ENCODE results near the gene RAB6B. TPM values are rescaled to one million over a fixed set of nuclear protein-coding genes. Genes with fewer than 3 reads are reported as not detected.

Gene RAB6B
- total and polyA plus RNA-seq, 2 of the 8 experiments (the other 6 are each of a cell fraction or from before 2014, with no cell fraction given) = 7.9 to 15.6 TPM

DNA sequence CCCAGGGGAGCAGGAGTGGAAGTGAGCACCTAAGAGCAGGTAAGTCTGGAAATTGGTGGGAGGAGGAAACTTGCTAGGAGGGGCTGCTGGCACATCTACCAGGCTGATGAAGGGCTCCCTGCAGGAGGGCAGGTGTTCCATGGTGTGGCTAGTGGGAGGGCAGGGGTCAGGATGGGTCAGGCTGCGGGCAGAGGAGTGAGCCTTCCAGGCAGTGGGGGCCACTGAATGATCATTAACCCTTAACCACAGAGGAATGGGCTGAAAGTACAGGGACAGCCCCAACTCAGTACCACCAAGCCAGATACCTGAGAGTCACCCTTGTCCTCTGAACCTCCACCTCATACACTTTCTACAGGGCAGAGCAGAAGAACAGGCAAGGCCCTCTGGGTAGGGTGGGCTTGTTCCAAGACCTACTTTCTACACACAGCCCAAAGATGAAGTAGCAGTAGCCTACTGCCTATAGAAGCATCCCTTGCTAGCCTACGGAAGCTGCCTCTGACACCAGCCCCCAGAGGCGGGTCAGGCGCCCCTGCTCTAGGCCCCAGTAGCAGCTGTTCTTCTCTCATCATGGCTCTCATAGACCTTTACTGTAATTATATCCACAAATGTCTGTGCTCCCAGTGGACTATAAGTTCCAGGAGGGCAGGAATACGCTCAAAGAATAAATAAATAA is 4.6 kb downstream of the RAB6B start:
- Histone ChIP-seq H2BK20ac (ENCODE audit: low read length) (no peak overlapping the region), H3K23ac (ENCODE audit: insufficient read length) (no peak overlapping the region), H3K14ac (ENCODE audit: insufficient read length) (no peak overlapping the region), H3K9me3 (ENCODE audit: insufficient read depth in 2 of 2, low read depth in 1 of 2, low read length in 1 of 2) (no peaks in the 10 kb centered on the region), H3K79me2 (ENCODE audit: control insufficient read depth in 1 of 2, insufficient read depth in 2 of 2, low read length in 2 of 2) (no peaks in the 10 kb centered on the region), H4K91ac (replicated peaks; ENCODE audit: insufficient read length, low read length) (no peak overlapping the region), H4K5ac (ENCODE audit: insufficient read length, low read depth, low read length) (no peak overlapping the region), H4K20me1 (replicated peaks in 1 of 2; ENCODE audit: control insufficient read depth in 1 of 2, insufficient read depth in 2 of 2, low read length in 2 of 2) (no peaks in the 10 kb centered on the region), H2BK120ac (replicated peaks; ENCODE audit: low read depth, low read length) (no peak overlapping the region), H2BK5ac (ENCODE audit: low read depth, low read length) (no peak overlapping the region), H3K79me1 (ENCODE audit: low read depth, low read length) (peaks cover 3% of the 10 kb centered on the region), H3K9ac (replicated peaks in 1 of 4; ENCODE audit: extremely low read depth in 1 of 4, low read depth in 3 of 4, low read length in 3 of 4) (no peak overlapping the region), H2AK5ac (ENCODE audit: low read depth, low read length) (no peak overlapping the region), H2AFZ (ENCODE audit: low read length) (no peak overlapping the region), H4K8ac (ENCODE audit: extremely low read depth, insufficient read depth, low read length) (no peak overlapping the region), H3K23me2 (ENCODE audit: low read depth, low read length) (peaks cover 17% of the 10 kb centered on the region), H3K4me1 (replicated peaks in 1 of 4; ENCODE audit: control insufficient read depth in 3 of 4, insufficient read depth in 4 of 4, low read length in 3 of 4) (peaks cover 0 to 18% (median 8%) of the 10 kb centered on the region in 4 experiments; a peak in 6 of 7 replicates), H3K18ac (ENCODE audit: extremely low read depth, low read length) (no peak overlapping the region), H2BK12ac (ENCODE audit: low read depth, low read length) (no peak overlapping the region), H3K27ac (ENCODE audit: low read depth, low read length) (no peak overlapping the region), H2BK15ac (ENCODE audit: low read length) (no peak overlapping the region), H3K4me2 (ENCODE audit: insufficient read depth in 1 of 2, low read depth in 2 of 2, low read length in 2 of 2) (no peak overlapping the region), H3K4ac (replicated peaks; ENCODE audit: insufficient read length, low read depth, low read length) (no peak overlapping the region), H3K56ac (replicated peaks; ENCODE audit: insufficient read length, low read depth, low read length) (no peak overlapping the region), H3K36me3 (ENCODE audit: control insufficient read depth in 2 of 4, insufficient read depth in 4 of 4, low read length in 3 of 4) (no peaks in the 10 kb centered on the region), H3K4me3 (ENCODE audit: extremely low read depth in 1 of 4, insufficient read depth in 2 of 4, low read depth in 3 of 4, low read length in 4 of 4) (no peak overlapping the region), H3K27me3 (replicated peaks in 1 of 4; ENCODE audit: control insufficient read depth in 3 of 4, extremely low read depth in 1 of 4, insufficient read depth in 3 of 4, low read length in 3 of 4) (peaks cover 5 to 26% (median 18%) of the 10 kb centered on the region in 4 experiments)
- 89% methylated on average over 5 of the region's 5 CpGs; no CpG with 5 or more reads in 1 of the 2 experiments for WGBS, 2 experiments (ENCODE audit: extremely low coverage in 1 of 2, insufficient coverage in 1 of 2, insufficient read length in 1 of 2, insufficient replicate concordance in 2 of 2, low coverage in 1 of 2, low lambda C conversion rate in 2 of 2, missing lambda C conversion rate in 1 of 2)
- CTCF ChIA-PET (ENCODE audit: partially characterized antibody) = interaction anchor here (0.9 to 1.8 kb wide), 5 partner anchors 10 to 71 kb away, joined by 4 to 7 read pairs (median 4); no protein-coding TSS in a partner anchor
- TF ChIP-seq SAP30 (IDR thresholded peaks at IDR 0.05; ENCODE audit: insufficient read depth, insufficient replicate concordance, low read length) = no peak
- TF ChIP-seq TBP (IDR thresholded peaks at IDR 0.05; ENCODE audit: low read depth, low read length) = no peak
- no peak for TF ChIP-seq SP1 (IDR thresholded peaks at IDR 0.05; ENCODE audit: low read depth, low read length)
- TF ChIP-seq SUZ12 (IDR thresholded peaks at IDR 0.05; ENCODE audit: low read length) = no peak
- no peak for TF ChIP-seq KDM4A (IDR thresholded peaks at IDR 0.05; ENCODE audit: low read depth, low read length, severe bottlenecking)
- TF ChIP-seq CEBPB (IDR thresholded peaks at IDR 0.05; ENCODE audit: low read depth, low read length) = no peak
- TF ChIP-seq SRF (IDR thresholded peaks at IDR 0.05; ENCODE audit: low read depth, low read length) = no peak
- no peak for TF ChIP-seq CBX8 (IDR thresholded peaks at IDR 0.05; ENCODE audit: borderline replicate concordance, low read depth, low read length)
- TF ChIP-seq, protein P1, sequence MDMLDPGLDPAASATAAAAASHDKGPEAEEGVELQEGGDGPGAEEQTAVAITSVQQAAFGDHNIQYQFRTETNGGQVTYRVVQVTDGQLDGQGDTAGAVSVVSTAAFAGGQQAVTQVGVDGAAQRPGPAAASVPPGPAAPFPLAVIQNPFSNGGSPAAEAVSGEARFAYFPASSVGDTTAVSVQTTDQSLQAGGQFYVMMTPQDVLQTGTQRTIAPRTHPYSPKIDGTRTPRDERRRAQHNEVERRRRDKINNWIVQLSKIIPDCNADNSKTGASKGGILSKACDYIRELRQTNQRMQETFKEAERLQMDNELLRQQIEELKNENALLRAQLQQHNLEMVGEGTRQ (IDR thresholded peaks at IDR 0.05; ENCODE audit: low read length) = no peak
- POLR2A ChIA-PET (ENCODE audit: partially characterized antibody) = interaction anchor here (1.6 kb wide), 1 partner anchor 68 kb away, joined by 5 read pairs; no protein-coding TSS in a partner anchor
- FAIRE-seq (no peak), DNase-seq (ENCODE audit: low read depth in 1 of 2, low spot score in 2 of 2) (peak in 1 of 2 experiments; percentile 36)

All from H1 (cell line).